Effector CD8-positive, alpha-beta T cell (primary cell): ENCODE results near the gene RTRAF.

Source experiments
- DNase-seq: peaks from one replicate; lab custom pipeline; 2025; lab: John Stamatoyannopoulos, UW

RTRAF gene

DNA sequence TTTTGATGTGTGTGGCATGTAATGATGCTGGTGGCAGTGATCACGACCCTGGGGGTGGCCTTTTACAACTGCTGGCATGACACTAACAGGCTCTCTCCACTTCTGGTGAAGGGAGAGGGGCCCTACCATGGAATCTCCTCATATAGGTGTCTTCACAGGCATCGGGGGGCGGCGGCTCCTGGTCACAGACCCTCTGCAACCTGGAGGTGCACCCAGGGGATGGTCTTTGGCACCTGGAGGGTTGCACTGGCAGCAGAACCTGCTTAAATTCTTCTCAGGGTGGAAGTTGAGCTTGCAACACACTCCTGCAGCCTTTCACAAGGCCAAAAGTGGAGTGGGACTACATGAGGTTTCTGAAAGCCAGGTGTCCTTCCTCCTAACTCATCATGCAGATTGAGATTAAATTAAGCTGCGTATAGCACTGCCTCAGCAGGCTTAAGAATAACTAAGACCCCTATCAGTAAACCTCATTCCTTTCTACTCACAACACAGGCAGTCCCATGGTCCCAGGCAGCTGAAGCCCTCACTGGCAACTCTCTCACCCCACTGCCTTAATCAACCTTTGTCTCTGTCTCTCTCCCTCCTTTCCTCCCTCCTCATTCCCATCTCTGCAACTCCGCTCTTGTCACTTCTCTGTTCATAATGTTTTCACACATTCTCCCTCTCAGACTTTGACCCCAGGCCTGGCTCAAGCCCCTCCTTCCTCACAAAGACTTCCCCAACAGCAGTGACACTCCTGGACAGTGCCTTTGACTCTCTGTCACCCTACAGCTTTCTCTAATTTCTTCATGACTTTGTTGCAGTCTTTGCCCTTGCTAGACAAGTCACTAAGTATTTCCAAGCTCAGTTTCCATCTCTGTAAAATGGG, 60.6 kb downstream of the RTRAF start:
- DNase-seq, result no peak

GRCh38 chr14:52051251-52051650, 61.9 kb downstream of the RTRAF start:
- DNase-seq, result no peak

DNA sequence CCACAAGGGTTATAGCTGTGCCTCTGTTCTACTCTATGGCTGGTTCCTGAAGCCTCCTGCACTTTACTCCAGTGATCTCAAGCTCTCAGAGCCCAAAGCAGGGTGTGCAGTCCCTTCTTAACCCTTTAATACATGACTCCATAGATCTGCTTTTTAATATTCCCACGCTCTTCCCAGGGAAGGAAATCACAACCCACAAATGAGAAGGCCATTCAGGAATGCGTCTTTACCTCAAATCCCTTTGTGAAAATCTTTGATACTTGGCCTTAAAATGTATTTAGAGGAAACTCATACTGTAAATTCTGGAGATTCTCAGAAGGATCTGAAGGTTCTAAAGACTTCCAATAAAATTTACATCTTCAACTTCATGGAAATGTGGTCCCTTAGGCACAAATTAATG, 62.5 kb downstream of the RTRAF start:
- DNase-seq, result no peak

- no peak for DNase-seq
These were observed 63.1 kb downstream of the RTRAF start for GRCh38 chr14:52052288-52052943.

- DNase-seq, result no peak
These were observed 63.7 kb downstream of the RTRAF start for GRCh38 chr14:52053044-52053443.

DNA sequence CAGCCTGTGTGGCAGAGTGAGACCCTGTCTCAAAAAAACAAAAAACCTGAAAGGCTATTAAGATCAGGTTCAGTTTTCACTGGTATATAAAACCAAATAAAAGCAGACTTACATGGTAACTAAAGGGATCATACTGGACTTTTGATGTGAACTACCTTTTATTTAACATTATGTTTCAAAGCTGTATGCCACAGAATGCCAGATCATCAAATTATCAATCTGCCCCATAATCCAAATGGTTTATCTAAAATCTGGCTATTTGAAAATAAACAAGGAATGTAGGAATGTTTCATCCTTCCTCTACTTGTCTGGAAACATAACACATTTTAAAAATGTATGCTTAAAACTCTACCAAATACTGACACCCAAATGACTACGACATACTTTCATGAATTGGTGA, 65.3 kb downstream of the RTRAF start:
- DNase-seq, result no peak

GRCh38 chr14:52055167-52055566, 65.8 kb downstream of the RTRAF start:
- no peak for DNase-seq

GRCh38 chr14:52058341-52058740, 69.0 kb downstream of the RTRAF start:
- DNase-seq, result no peak

- DNase-seq, result no peak
These were observed 70.3 kb downstream of the RTRAF start for GRCh38 chr14:52059649-52060048.

DNA sequence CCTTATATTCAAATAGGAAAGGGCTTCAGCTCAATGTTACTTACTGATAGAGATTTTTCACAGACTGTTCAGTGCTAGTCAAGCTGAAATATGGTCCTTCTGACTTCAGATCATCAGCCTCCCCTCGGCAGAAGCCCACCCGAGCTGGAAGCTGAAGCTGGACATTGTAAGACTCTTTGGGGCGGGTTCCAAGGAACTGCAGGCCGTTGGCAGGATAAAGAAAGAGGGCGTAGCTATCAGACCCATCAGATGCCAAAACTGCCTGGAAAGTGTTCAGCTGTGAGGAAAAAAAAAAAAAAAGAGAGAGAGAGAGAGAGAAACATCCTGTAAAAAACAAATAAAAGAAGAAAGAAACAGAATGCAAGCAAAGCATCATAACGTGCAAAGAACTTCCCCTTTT, 70.7 kb downstream of the RTRAF start:
- DNase-seq, result no peak
